GM23248 (cell line): ENCODE data around the gene TRIM9.

Experiments
- EZH2 ChIP-seq: fragments of 200-600 bp; sonication (generic); IDR thresholded peaks from 2 replicates; pipeline ENCODE4 v1.6.1; 2018; ENCODE audit warnings: antibody characterized with exemption, mild to moderate bottlenecking; ENCODE audit not compliant: insufficient read depth, poor library complexity, severe bottlenecking
- EZH2phosphoT487 ChIP-seq: fragments of 200-600 bp; sonication (generic); IDR thresholded peaks from 2 replicates; pipeline ENCODE4 v1.6.1; 2018; ENCODE audit warnings: antibody characterized with exemption, moderate library complexity, mild to moderate bottlenecking, low read depth; ENCODE audit not compliant: insufficient read depth

DNA sequence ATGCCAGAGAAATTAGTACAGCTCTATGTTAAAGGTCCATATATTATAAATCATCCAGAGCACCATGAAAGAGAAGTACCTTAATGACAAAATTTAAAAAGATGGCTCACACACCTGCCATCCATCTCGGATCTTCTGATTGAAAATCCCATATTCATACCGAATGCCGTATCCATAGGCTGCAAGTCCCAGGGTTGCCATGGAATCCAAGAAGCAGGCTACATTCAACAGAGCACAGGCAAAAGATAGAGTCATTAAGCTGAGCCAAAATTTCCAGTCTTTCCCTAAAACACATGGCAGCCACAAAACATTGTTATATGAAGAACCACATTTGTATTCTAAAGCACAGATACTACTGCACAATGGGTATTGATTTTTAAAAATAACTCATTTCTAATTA, 163.3 kb downstream of the TRIM9 start:
- TF ChIP-seq EZH2 (no peak), EZH2phosphoT487 (no peak)
